Panc1 (cell line): ENCODE results near the gene ADISSP.

Experiments
- CTCF ChIP-seq: fragments of 450-650 bp; IDR thresholded peaks from 2 replicates; pipeline ENCODE4 v1.5.1; 2017; ENCODE audit warnings: mild to moderate bottlenecking
- POLR2AphosphoS5 ChIP-seq: IDR thresholded peaks from 2 replicates; pipeline ENCODE4 v1.6.1; 2012; ENCODE audit warnings: mild to moderate bottlenecking, low read depth, low read length, moderate library complexity
- REST ChIP-seq, 2 experiments: IDR thresholded peaks; 2 replicates each; pipeline ENCODE4 v1.6.1; 2011 to 2012; ENCODE audit warnings: low read depth in 2 of 2, control low read depth in 1 of 2, low read length in 1 of 2, mild to moderate bottlenecking in 1 of 2, moderate library complexity in 1 of 2; ENCODE audit not compliant: insufficient read depth in 1 of 2
- SIN3A ChIP-seq: IDR thresholded peaks from 2 replicates; pipeline ENCODE4 v1.6.1; 2012; ENCODE audit warnings: low read depth, mild to moderate bottlenecking, low read length, moderate library complexity, borderline replicate concordance; ENCODE audit not compliant: insufficient read depth
- TCF7L2 ChIP-seq: IDR thresholded peaks from 2 replicates; pipeline ENCODE4 v1.6.1; 2011; ENCODE audit warnings: mild to moderate bottlenecking, low read depth, low read length, inconsistent platforms

GRCh38 chr20:3748073-3748472 is 19.5 kb downstream of the ADISSP start:
- no peak for TF ChIP-seq CTCF
- no peak for TF ChIP-seq REST (IDR thresholded peaks at IDR 0.05; ENCODE audit: insufficient read depth in 1 of 2, low read depth in 2 of 2, low read length in 1 of 2)
- no peak for TF ChIP-seq TCF7L2
- TF ChIP-seq POLR2AphosphoS5: no peak
- TF ChIP-seq SIN3A: no peak
